Heart left ventricle (tissue), 16 donors: ENCODE measurements around the gene MYO1E. TPM values are rescaled to one million over a fixed set of nuclear protein-coding genes. Genes with fewer than 3 reads are reported as not detected.
A peak's percentile ranks its signal among the peaks of the same experiment; 100 is the strongest.

ENCODE experiments used
- ATAC-seq, 4 donors: fragments of 200-7000 bp; cut with Tn5 transposase; one replicate each; pipeline ENCODE4 v1.9.1; 2020 to 2022; ENCODE audit warnings: moderate library complexity in 4 of 4, mild to moderate bottlenecking in 3 of 4, moderate number of reproducible peaks in 1 of 4
- DNase-seq, 5 donors: peaks; one replicate each; pipeline ENCODE4 v3.0.0-alpha.2; 2020
- H3K27ac ChIP-seq, 12 donors: fragments of 200-600 bp; sonication (generic) in 4 of 12; one replicate each; pipeline versions ENCODE4 v1.5.0 to v1.8.0; 2016 to 2022; ENCODE audit warnings: mild to moderate bottlenecking in 2 of 12
- H3K27me3 ChIP-seq, 9 donors: fragments of 200-600 bp; sonication (generic) in 2 of 9; one replicate each; pipeline versions ENCODE4 v1.5.1 to v1.8.0; 2016 to 2022; ENCODE audit warnings: mild to moderate bottlenecking in 3 of 9
- H3K36me3 ChIP-seq, 9 donors: fragments of 200-600 bp; sonication (generic) in 2 of 9; one replicate each; pipeline versions ENCODE4 v1.5.0 to v1.8.0; 2018 to 2022; ENCODE audit warnings: mild to moderate bottlenecking in 2 of 9
- H3K4me1 ChIP-seq, 12 donors: fragments of 200-600 bp; sonication (generic) in 4 of 12; one replicate each; pipeline versions ENCODE4 v1.5.0 to v1.8.0; 2016 to 2022; ENCODE audit warnings: mild to moderate bottlenecking in 3 of 12
- H3K4me3 ChIP-seq, 12 donors: fragments of 200-600 bp; sonication (generic) in 4 of 12; one replicate each; pipeline versions ENCODE4 v1.5.0 to v1.8.0; 2017 to 2022; ENCODE audit warnings: mild to moderate bottlenecking in 9 of 12, moderate library complexity in 4 of 12
- H3K9me3 ChIP-seq, 12 donors: fragments of 200-600 bp; sonication (generic) in 4 of 12; one replicate each; pipeline versions ENCODE4 v1.5.0 to v1.8.0; 2016 to 2022; ENCODE audit warnings: mild to moderate bottlenecking in 1 of 12
- POLR2A ChIP-seq, 2 donors: fragments of 450-650 bp; IDR thresholded peaks; one replicate each; pipeline ENCODE4 v1.6.1; 2017; ENCODE audit warnings: antibody characterized with exemption in 2 of 2, mild to moderate bottlenecking in 2 of 2, moderate library complexity in 2 of 2
- WGBS, 4 donors: extraction: QIAGEN DNeasy Blood & Tissue Kit in 2 of 4; methylation state at CpG; one replicate each; pipeline versions ENCODE4 v1.1.5 to v1.1.7; 2013 to 2018; 5-methylcytosine and 5-hydroxymethylcytosine counted together
- intact Hi-C, 10 donors: fragments of 100-400 bp; cut with DNase I; formaldehyde crosslinking; loops; one replicate each; pipeline versions ENCODE4 v1.11.1 to v1.14.2; 2022
- polyA plus RNA-seq, 2 donors: library from polyadenylated mRNA; stranded (reverse); fragments of 200-250 nt; gene quantifications; one replicate each; pipeline ENCODE4 v1.2.3, GENCODE V29; 2013
- total RNA-seq, 9 donors: library from RNA; depleted of rRNA in 2 of 9; stranded (reverse); fragments of >200 nt in 2 of 9; fragmentation: NEBNext Ultra II Directional in 3 of 9; extraction: Animal tissue kit (Norgen Biotek cat#: 25700) in 3 of 9; gene quantifications; one replicate each; pipeline versions ENCODE4 v1.1.0 to v1.2.4, GENCODE V29; 2016 to 2023
- TF ChIP-seq, protein P1 (sequence below), 12 donors: fragments of 200-600 bp; sonication (generic) in 4 of 12; IDR thresholded peaks; one replicate each; pipeline versions ENCODE4 v1.5.0 to v1.8.0; 2018 to 2022; ENCODE audit warnings: antibody characterized with exemption in 12 of 12, mild to moderate bottlenecking in 5 of 12
- donor health status: ischemic (EF 13 %, LVEDD 7.1; RV severe dilation, severe dysfunction).
- donor health status: healthy with polysubstance abuse.
- donor health status: DM: no; HTN: yes; CAD: no.
- donor health status: DM: no; HTN: no; CAD: no.
- donor health status: ischemic (EF 25% LVEDD 6.9; RV normal size, moderate dysfunction).
- donor health status: ischemic (EF 25% LVEDD 5.7; RV mildly dilated, moderate dysfunction).
- donor health status: healthy.
- donor health status: DM: yes; HTN: yes; CAD: no.
- donor health status: ischemic (EF 35%, LVEDD 5.7; RV mildly dilated, moderate dysfunction).
- donor health status: nonischemic (EF 11% LVEDD 7.7; RV severe dilation, severe dysfunction).
- donor health status: DM: yes; HTN: yes; CAD: no.
- donor health status: PGD.
- donor health status: ischemic (EF 29% LVEDD 5.4; RV normal size, mild dysfunction).
- donor health status: nonischemic (EF 23%, LVEDD 6.1; RV moderate dilation, normal function).

MYO1E gene
- total and polyA plus RNA-seq, 11 donors, result 8.5 to 98.6 (median 25.2) TPM

- WGBS, 4 donors, result 70 to 83% (median 75%) methylated on average over 1 of the region's 1 CpG
Observed at GRCh38 chr15:59419170-59419569, 46.5 kb upstream of the MYO1E start.

GRCh38 chr15:59416816-59417215, 44.1 kb upstream of the MYO1E start:
- no peaks in the 10 kb centered on the region for H3K9me3 ChIP-seq
- no peaks in the 10 kb centered on the region for H3K27me3 ChIP-seq
- H3K4me1 ChIP-seq, result no peaks in the 10 kb centered on the region
- ATAC-seq, result no peak
- no peak overlapping the region for H3K27ac ChIP-seq
- intact Hi-C loops, result loop anchor here in 1 of 10 donors (10.0 kb wide), 1 partner anchor 242 kb away; no protein-coding TSS in a partner anchor
- DNase-seq, result no peak
- 66 to 85% (median 72%) methylated on average over 4 of the region's 4 CpGs for WGBS, 4 donors
- no peak overlapping the region for H3K4me3 ChIP-seq
- H3K36me3 ChIP-seq, result no peaks in the 10 kb centered on the region
- TF ChIP-seq, protein P1, sequence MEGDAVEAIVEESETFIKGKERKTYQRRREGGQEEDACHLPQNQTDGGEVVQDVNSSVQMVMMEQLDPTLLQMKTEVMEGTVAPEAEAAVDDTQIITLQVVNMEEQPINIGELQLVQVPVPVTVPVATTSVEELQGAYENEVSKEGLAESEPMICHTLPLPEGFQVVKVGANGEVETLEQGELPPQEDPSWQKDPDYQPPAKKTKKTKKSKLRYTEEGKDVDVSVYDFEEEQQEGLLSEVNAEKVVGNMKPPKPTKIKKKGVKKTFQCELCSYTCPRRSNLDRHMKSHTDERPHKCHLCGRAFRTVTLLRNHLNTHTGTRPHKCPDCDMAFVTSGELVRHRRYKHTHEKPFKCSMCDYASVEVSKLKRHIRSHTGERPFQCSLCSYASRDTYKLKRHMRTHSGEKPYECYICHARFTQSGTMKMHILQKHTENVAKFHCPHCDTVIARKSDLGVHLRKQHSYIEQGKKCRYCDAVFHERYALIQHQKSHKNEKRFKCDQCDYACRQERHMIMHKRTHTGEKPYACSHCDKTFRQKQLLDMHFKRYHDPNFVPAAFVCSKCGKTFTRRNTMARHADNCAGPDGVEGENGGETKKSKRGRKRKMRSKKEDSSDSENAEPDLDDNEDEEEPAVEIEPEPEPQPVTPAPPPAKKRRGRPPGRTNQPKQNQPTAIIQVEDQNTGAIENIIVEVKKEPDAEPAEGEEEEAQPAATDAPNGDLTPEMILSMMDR (IDR thresholded peaks at IDR 0.05), result no peak
- no peak for TF ChIP-seq POLR2A (IDR thresholded peaks at IDR 0.05)

More at GRCh38 chr15:59419170-59419569, 46.5 kb upstream of the MYO1E start:
- H3K4me3 ChIP-seq, result no peak overlapping the region
- H3K4me1 ChIP-seq, result no peaks in the 10 kb centered on the region
- H3K27ac ChIP-seq, result no peak overlapping the region
- no peaks in the 10 kb centered on the region for H3K36me3 ChIP-seq
- TF ChIP-seq, protein P1 (IDR thresholded peaks at IDR 0.05), result no peak
- no peak for TF ChIP-seq POLR2A (IDR thresholded peaks at IDR 0.05)
- no peaks in the 10 kb centered on the region for H3K9me3 ChIP-seq
- intact Hi-C loops, result loop anchor here in 1 of 10 donors (10.0 kb wide), 1 partner anchor 244 kb away; no protein-coding TSS in a partner anchor
- H3K27me3 ChIP-seq, result peaks cover 0 to 15% (median 0%) of the 10 kb centered on the region in 9 donors
- ATAC-seq, result no peak
- no peak for DNase-seq

DNA sequence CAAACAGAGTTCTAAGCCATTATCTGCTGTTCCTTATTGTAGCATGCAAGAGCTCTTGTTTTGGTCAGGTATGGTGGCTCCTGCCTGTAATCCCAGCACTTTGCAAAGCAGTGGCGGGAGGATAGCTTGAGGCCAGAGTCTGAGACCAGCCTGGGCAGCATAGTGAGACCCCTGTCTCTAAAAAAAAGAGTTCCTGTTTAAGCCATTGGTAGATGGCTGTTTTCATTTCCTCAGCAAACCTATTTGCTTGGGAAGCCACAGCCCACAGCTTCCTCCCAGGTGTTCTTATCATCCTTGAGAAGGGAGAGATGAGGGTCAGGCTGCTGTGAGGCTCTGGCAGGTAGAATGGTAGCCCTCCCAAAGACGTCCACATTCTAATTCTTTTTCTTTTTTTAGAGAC, 40.9 kb upstream of the MYO1E start:
- no peaks in the 10 kb centered on the region for H3K9me3 ChIP-seq
- intact Hi-C loops, result loop anchor here in 1 of 10 donors (10.0 kb wide), 1 partner anchor 239 kb away; no protein-coding TSS in a partner anchor
- ATAC-seq (no peak), DNase-seq (no peak)
- 65 to 83% (median 73%) methylated on average over 2 of the region's 2 CpGs for WGBS, 4 donors
- TF ChIP-seq, protein P1 (IDR thresholded peaks at IDR 0.05), result no peak
- no peak for TF ChIP-seq POLR2A (IDR thresholded peaks at IDR 0.05)
- no peaks in the 10 kb centered on the region for H3K36me3 ChIP-seq
- H3K27ac ChIP-seq, result no peak overlapping the region
- H3K27me3 ChIP-seq, result no peaks in the 10 kb centered on the region
- H3K4me3 ChIP-seq, result no peak overlapping the region
- H3K4me1 ChIP-seq, result peaks cover 0 to 20% (median 0%) of the 10 kb centered on the region in 12 donors

DNA sequence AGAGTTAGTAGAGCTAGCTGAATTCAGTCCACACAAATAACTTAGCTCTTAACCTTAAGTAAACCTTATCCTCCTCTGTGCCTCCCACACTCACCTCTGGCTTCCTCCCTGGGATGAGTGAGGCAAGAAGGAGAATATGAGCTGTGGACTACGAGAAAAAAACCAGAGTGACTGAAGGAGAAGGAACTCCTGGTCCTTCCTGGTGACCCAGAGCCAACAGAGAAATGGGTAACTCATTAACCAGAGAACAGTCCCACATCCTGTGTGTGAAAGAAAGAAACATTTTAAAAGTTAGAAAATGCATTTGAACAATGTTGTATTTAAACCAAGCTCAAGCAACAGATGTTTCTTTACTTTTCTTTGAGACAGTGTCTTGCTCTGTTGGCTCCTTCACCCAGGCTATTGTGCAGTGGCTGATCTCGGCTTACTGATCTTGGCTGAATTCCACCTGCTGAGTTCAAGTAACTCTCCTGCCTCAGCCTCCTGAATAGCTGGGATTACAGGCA, 37.8 kb upstream of the MYO1E start:
- TF ChIP-seq POLR2A (IDR thresholded peaks at IDR 0.05), result no peak
- TF ChIP-seq, protein P1 (IDR thresholded peaks at IDR 0.05), result no peak
- Histone ChIP-seq H3K36me3 (no peaks in the 10 kb centered on the region), H3K27me3 (no peaks in the 10 kb centered on the region), H3K27ac (peak overlapping the region in 1 of 12 donors; percentile 11), H3K4me3 (no peak overlapping the region), H3K4me1 (peaks cover 0 to 39% (median 0%) of the 10 kb centered on the region in 12 donors), H3K9me3 (no peaks in the 10 kb centered on the region)
- 30 to 46% (median 35%) methylated on average over 2 of the region's 2 CpGs for WGBS, 4 donors
- intact Hi-C loops, result loop anchor here in 1 of 10 donors (10.0 kb wide), 1 partner anchor 236 kb away; no protein-coding TSS in a partner anchor
- peak in 1 of 4 donors; percentile 73 for ATAC-seq
- DNase-seq, result no peak
